Activated CD4-positive, alpha-beta T cell treated with anti-CD3 and anti-CD28 coated beads, Interleukin-2, amount 50 U/mL, for 1 hour (primary cell): ENCODE results near the gene C17orf100.
"Not testable (repeated sequence)": the region's sequence is repeated elsewhere in the genome, so short reads cannot be mapped to it uniquely, and the experiment has no call there.

Source experiments
- DNase-seq: peaks from one replicate; pipeline ENCODE4 v3.0.0-alpha.2; 2020

Gene C17orf100

GRCh38 chr17:6641247-6641863 lies 10.2 kb upstream of the C17orf100 start:
- DNase-seq = no peak

- DNase-seq = no peak
Observed at GRCh38 chr17:6642592-6642991, 9.0 kb upstream of the C17orf100 start.

DNA sequence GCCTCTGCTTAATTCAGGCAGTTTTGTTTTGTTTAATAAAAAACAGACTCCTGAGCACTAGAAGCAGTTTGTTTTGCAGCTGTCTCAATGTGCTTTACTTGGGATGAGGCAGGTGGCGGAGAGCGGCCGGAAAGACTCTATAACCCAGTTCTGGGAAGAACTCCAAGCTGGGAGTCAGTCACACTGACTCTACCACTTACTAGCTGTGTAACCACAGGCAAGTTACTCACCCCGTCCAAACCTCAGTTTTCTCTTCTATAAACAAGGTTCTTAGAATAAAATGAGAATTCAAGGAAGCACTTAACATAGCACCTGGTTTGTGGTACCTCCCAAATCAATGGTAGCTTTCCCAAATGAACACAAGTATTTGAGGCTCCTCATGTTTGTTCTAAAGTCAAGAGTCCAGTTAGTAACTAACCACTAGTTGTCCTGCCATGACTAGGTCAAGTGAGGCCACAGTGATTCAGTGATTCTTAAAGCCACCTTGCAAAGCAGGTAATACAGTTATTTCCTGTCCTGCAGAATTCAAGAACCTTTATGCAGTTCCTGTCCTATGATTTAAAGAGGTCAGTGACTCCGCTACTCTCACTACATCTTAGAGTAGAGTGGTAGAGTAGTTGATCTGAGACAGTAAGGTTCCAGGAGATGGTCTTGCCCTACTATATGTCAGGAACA lies 8.0 kb upstream of the C17orf100 start:
- DNase-seq = no peak

DNA sequence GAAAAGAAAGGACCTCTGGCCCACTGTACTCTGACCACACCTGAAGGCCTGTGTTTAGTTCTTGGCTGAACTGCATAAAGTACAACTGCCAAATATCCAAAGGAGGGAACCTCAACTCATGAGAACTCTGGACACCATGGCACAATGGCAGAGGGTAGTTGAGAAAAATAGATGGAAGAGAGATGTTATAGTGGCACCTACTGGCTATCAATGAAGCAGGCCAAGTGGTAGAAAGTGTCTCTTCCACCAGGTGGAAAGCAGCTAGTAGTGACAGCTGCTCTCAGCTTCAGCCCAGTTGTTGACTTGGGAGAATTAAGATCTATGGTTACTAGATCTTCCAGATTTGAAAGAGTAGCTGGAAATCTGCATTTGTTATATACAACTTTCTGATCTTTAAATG lies 3.4 kb upstream of the C17orf100 start:
- no peak for DNase-seq

DNA sequence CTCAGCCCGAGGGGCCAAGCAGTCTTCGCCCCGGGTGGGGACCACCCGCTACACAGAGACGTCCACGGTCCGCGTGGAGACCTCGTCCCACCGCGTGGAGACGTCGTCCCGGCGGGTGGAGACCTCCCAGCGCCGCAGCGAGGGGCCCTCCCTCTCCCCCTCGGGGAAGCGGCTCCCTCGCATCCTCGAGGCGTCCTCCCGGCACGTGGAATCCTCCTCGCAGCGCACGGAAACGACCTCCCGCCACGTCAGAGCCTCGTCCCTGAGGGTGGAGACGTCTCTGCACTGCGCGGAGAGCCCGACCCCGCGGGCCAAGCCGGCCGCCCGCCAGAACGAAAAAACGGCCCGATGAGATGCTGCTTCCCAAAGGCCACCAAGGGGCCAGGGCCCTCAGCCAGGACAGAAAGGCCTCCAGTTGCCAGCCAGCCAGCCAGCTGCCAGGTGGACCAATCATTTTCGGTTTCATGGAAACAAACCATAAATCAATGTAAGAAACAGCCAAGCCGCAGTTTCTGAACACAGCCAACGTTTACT lies 424 bp downstream of the C17orf100 start:
- no peak for DNase-seq

DNA sequence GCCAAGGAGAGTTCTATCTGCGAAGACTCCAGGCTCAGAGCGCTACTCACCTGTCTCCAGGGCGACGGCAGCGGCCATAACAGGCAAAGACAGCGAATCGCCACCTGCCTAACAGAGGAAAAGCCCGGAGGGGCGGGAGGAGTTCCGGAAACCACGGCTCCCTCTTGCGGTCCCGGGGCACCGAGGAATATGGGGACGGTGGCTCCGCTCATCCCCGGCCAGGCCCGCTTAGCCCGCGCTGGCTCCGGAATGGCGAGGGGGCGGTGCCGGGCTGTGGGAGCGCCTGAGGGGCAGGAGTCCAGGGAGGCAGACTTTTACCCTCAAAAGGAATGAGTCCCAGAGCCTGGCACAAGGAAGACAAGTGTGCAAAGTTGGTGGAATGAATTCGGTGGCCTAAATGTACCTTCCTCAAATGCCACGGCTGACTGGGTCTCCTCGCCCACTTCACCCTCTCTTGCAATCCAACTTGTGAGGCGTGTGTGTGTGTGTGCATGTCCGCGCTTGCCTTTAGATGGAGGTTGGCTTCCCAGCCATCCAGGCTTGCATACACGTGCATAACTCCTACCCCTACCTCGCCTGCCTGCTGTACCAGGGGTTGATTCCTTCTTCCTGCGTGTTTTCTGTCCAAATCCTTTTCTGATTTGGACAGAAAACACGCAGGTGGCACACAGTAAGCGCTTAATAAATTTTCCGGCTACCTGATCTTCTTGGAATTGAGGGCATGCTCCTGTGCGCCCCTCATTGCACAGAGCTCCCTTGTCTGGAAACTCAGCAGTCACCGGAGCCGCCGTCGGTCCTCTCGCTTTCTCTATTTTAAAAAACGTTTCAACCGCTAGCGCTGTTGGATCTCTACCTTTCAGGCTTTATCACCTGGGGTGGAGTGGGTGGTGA lies 3.5 kb downstream of the C17orf100 start:
- no peak for DNase-seq

- not testable (repeated sequence) for DNase-seq
Observed at GRCh38 chr17:6655732-6656361, 4.3 kb downstream of the C17orf100 start.

- peak; percentile 66 for DNase-seq
Observed at GRCh38 chr17:6656797-6657632, 5.5 kb downstream of the C17orf100 start.

GRCh38 chr17:6657633-6658287 lies 6.2 kb downstream of the C17orf100 start:
- no peak for DNase-seq

GRCh38 chr17:6658411-6658810 lies 6.8 kb downstream of the C17orf100 start:
- not testable (repeated sequence) for DNase-seq

DNA sequence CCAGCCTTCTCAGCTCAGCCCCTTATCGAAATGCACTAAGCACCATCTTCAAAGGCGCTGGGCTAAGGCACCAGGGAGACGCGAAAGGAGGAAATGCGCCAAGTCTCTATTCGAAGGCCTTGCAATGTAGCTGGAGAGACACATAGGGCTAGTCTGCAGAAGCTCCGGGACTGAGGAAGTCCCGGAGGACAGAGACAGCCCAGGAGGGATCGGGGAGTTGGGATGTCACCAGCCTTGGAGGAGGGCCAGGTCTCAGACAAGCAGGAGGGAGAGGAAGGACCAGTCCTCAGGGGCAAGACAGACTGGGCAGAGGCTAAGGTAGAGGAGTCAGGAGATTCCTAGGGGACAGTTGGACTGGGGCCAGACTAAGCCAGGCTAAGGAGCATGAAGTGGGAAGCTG lies 8.5 kb downstream of the C17orf100 start:
- no peak for DNase-seq

DNA sequence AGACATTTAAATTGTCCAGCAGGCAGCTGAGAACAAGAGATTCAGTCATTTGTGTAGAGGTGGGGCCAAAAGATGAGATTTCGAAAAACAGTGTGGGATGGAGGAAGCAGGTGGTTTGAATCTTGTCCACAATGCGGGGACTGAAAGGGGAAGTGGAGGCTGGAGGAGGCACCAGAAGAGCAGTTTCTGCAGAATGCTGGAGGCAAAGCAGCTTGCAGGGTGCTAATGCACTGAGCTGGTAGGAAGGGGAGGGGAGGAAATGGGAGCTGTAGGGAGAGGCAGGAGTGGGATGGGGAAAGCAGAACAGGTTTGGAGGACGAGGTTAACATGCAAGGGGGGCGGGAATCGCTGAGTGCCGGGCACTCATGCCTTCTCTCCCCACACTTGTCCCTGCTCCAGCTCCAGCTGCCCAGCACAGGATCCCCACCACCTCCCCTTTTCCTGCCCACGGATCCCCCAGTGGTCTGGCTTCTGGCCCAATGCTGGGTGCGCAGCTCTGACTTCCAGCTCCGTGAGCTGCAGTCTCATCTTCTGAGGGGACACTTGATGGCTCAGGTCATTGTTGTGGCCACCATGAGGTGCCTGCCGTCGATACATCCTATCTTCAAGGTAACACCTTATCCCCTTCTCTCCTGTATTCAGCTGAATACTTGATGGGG lies 9.4 kb downstream of the C17orf100 start:
- DNase-seq = no peak

- DNase-seq = no peak
Observed at GRCh38 chr17:6661464-6661848, 9.9 kb downstream of the C17orf100 start.

DNA sequence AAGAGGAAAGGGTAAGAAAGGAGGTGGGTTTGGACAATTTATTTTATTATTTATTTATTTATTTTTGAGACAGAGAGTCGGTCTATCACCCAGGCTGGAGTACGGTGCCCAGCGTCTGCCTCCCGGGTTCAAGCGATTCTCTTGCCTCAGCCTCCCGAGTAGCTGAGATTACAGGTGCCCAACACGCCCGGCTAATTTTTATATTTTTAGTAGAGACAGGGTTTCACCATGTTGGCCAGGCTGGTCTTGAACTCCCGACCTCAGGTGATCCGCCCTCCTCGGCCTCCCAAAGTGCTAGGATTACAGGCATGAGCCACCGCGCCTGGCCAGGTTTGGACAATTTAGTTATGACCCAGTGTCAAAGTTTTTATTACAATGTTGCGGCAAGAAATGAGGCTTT lies 11.6 kb downstream of the C17orf100 start:
- not testable (repeated sequence) for DNase-seq

DNA sequence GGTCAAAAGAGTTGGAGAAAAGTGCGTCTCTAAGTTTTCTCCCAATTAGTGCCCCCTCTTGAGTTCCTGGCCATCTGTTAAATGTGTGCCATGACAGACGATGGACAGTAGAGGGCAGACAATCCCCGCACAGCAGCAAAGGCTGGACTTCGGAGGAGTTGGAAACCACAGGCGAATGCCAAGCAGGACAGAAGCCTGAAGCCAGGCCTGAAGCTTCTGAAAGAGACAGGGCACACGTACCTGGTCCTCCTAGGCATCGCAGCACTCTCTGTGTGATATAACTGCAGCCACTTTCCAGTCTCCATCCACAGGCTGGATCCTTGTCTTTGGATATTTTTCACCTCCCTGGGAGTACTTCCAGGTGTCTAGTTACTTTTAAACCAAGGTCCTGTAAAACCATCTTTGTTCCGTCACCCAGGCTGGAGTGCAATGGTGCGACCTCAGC lies 14.5 kb downstream of the C17orf100 start:
- no peak for DNase-seq

- DNase-seq = no peak
Observed at GRCh38 chr17:6666557-6666956, 15.0 kb downstream of the C17orf100 start.

- no peak for DNase-seq
Observed at GRCh38 chr17:6667516-6667915, 16.0 kb downstream of the C17orf100 start.

DNA sequence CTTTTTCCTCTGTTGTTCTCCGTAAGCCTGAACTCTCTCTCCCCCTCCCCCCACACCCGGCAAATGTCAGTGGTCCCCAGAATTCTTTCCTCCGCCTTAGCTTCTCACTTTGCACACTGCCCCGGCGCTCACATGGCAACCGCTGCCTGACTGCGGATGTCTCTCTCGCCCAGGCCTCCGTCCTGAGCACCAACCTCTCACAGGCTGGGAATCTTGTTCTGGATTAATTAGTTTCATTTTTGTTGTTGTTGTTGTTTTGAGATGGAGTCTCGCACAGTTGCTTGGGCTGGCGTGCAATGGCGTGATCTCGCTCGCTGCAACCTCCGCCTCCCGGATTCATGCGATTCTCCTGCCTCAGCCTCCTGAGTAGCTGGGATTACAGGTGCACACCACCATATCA lies 16.7 kb downstream of the C17orf100 start:
- DNase-seq = no peak

GRCh38 chr17:6668727-6669425 lies 17.3 kb downstream of the C17orf100 start:
- DNase-seq = no peak
